HG03575 (cell line): ENCODE data around the gene PRND.
A peak's percentile ranks its signal among the peaks of the same experiment; 100 is the strongest.
"Not testable (repeated sequence)": the region's sequence is repeated elsewhere in the genome, so short reads cannot be mapped to it uniquely, and the experiment has no call there.

ENCODE experiments used
- ATAC-seq: cut with Tn5 transposase; IDR thresholded peaks from one replicate; pipeline ENCODE4 v1.9.1; 2021; ENCODE audit not compliant: unreplicated experiment, insufficient number of reproducible peaks, low FRiP score; ENCODE audit errors: extremely low read depth

Gene PRND

GRCh38 chr20:4703281-4703676 lies 18.4 kb upstream of the PRND start:
- no peak for ATAC-seq

- ATAC-seq = not testable (repeated sequence)
Measured at GRCh38 chr20:4706941-4707340, 14.8 kb upstream of the PRND start.

GRCh38 chr20:4708036-4708435 lies 13.7 kb upstream of the PRND start:
- ATAC-seq = no peak

GRCh38 chr20:4708856-4709255 lies 12.9 kb upstream of the PRND start:
- no peak for ATAC-seq

GRCh38 chr20:4709261-4710105 lies 12.2 kb upstream of the PRND start:
- no peak for ATAC-seq

GRCh38 chr20:4710106-4710475 lies 11.6 kb upstream of the PRND start:
- no peak for ATAC-seq

- ATAC-seq = no peak
Measured at GRCh38 chr20:4711511-4711910, 10.2 kb upstream of the PRND start.

- ATAC-seq = no peak
Measured at GRCh38 chr20:4713401-4713800, 8.3 kb upstream of the PRND start.

GRCh38 chr20:4714818-4715217 lies 6.9 kb upstream of the PRND start:
- no peak for ATAC-seq

GRCh38 chr20:4717816-4718570 lies 3.7 kb upstream of the PRND start:
- no peak for ATAC-seq

- no peak for ATAC-seq
Measured at GRCh38 chr20:4719190-4719589, 2.5 kb upstream of the PRND start.

- peak; percentile 84 for ATAC-seq
Measured at GRCh38 chr20:4720041-4720976, 1.4 kb upstream of the PRND start.

GRCh38 chr20:4720977-4721349 lies 746 bp upstream of the PRND start:
- no peak for ATAC-seq

- ATAC-seq = no peak
Measured at GRCh38 chr20:4722571-4722970, 862 bp downstream of the PRND start.

GRCh38 chr20:4722993-4723392 lies 1.3 kb downstream of the PRND start:
- no peak for ATAC-seq

GRCh38 chr20:4723553-4723952 lies 1.8 kb downstream of the PRND start:
- not testable (repeated sequence) for ATAC-seq

GRCh38 chr20:4724459-4725262 lies 3.0 kb downstream of the PRND start:
- no peak for ATAC-seq

GRCh38 chr20:4725263-4725550 lies 3.5 kb downstream of the PRND start:
- ATAC-seq = no peak
